RPMI8226 (cell line): ENCODE data around the gene RTCA.
A peak's percentile ranks its signal among the peaks of the same experiment; 100 is the strongest.
"Not testable (repeated sequence)": the region's sequence is repeated elsewhere in the genome, so short reads cannot be mapped to it uniquely, and the experiment has no call there.

Source experiments
- DNase-seq: peaks from one replicate; pipeline ENCODE4 v3.0.0-alpha.2; 2015

RTCA gene

DNA sequence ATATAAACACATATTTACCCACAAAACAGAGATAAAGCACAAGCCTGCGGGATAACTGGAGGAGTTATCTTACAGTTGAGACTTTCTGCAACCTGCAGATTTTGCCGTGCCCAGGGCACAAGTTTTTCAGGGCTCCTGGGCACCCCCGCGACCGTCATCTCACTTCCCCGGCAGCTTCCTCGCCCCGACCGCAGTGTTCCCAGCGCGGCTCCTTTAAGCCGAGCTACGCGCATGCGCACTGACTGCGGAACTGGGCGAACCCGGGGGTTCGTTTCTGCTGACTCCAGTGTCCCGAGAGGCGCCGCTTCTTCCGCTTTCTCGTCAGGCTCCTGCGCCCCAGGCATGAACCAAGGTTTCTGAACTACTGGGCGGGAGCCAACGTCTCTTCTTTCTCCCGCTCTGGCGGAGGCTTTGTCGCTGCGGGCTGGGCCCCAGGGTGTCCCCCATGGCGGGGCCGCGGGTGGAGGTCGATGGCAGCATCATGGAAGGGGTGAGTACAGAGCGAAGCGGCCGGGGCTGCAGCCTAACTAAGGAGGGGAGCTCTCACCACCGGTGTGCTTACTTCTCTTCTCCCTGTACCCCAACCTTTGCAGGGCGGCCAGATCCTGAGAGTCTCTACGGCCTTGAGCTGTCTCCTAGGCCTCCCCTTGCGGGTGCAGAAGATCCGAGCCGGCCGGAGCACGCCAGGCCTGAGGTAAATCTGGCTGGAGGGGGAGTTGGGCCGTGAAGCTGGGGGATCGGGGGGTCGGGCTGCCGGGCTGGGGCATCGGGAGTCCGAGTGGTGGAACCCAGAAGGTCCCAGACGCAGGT lies at the start of gene RTCA:
RTCA (plus strand) TSS at position 286 of the 810 bp plus-strand sequence; CDS start at position 446, 160 bp downstream.
- peak; percentile 97 for DNase-seq

DNA sequence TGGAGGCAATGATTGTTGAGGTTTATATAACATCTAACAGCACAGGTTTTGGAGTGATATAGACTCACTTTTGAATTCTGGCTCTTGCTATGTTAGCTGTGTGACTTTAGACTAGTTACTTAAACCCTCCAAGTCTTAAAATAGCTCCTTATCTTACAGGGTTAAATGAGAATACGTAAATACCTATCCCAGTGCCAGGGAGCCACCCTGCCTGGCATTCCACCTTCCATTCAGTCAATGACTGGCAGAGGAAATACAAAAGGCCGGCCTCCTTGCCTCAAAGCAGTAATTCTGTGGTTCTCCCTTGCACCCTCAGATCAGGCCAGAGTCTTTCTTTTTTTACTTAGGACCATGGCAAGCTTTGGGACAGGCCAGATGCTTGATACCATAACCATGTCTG lies 48.2 kb upstream of the RTCA start:
- DNase-seq = no peak

DNA sequence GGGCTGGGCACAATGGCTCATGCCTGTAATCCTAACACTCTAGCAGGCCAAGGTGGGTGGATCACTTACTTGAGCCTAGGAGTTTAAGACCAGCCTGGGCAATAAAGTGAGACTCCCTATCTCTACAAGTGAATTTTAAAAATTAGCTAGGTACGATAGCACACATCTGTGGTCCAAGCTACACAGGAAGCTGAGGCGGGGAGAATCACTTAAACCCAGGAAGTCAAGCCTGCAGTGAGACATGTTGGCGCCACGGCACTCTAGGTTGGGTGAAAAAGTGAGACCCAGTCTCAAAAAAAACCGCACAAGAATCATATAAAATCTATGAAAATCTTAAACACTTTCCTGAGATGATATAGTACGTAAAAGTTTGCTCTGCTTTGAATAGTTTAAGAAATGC lies 46.6 kb upstream of the RTCA start:
- DNase-seq = no peak

DNA sequence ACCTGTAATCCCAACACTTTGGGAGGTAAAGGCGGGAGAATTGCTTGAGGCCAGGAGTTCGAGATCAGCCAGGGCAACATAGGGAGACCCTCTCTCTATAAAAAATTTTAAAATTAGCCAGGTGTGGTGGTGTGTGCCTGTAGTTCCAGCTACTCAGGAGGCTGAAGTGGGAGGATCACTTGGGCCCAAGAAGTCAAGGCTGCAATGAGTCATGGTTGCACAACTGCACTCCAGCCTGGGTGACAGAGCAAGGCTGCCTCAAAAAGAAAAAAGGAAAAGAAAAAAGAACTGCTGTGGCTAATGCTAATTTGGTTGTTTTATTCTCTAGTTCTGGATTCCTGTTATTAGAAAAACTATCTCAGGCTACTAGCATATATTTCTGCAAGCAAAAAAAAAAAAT lies 46.1 kb upstream of the RTCA start:
- no peak for DNase-seq

DNA sequence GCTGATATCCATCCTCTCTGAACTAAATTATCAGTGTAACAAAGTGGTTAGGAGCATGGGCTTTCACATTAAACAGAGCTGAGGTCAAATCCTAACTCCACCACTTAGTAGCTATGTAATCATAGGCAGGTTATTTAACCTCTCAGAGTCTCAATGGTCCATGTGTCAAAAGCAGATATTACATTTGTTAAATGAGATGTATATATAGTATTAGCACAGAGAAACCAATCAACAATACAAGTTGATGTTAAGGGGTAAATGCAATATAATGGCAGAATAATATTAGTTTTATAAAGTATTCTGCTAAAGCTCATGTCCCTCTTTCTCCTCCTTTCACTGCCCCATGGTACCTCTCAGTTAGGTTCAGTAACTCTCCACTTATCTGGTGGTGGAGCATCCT lies 43.6 kb upstream of the RTCA start:
- no peak for DNase-seq

DNA sequence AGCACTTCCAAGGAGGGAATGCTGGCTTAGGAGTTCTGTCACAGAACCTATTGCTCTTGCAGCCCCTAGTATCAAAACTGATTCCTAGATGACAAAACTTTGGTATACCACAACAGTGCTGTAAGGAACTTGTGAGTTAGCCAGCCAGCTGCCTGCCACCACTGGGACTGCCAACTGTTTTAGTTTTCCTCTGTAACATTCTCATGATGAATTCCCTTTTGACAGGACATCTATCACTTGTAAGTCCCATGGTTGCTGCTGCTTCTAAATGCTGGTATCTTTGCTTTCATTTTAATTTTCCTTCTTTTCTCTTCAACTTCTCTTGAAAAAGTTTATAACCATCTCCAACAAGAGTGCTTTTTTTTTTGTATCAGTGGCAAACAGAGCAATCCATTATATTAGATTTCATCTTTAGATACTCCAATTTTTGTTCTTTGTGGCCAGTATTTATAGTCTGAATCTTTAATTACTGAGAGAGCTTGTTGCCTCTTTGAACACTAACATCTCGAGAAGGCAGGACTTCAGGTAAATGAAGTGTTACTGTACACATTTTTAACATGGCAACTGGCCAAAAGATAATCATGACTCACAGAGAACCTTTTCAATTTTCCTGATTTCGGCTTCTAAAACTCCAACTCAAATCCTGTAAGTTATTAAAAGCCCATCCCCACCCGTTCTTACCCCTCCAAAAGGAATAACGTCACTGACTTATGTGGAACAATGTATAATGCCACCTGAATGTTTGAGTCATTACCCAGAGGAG lies 36.2 kb upstream of the RTCA start:
- DNase-seq = no peak

DNA sequence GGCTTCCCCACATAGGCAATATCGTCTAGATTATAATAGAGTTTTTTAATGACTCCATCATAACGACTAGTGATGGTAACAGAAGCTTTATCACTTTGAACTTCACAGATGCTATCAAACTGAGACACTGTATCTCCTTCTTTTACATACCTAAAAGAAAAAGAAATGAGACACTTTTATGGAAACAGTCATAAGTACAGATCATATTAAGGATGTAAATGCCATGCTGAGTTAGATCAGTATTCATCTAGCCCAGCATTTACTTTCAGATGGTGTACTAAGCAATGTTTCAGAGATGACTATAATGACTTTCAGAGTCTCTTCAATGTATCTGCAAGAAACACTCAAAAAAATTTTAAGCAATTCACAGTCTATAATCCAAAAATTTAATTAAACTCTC lies 35.3 kb upstream of the RTCA start:
- DNase-seq = no peak

DNA sequence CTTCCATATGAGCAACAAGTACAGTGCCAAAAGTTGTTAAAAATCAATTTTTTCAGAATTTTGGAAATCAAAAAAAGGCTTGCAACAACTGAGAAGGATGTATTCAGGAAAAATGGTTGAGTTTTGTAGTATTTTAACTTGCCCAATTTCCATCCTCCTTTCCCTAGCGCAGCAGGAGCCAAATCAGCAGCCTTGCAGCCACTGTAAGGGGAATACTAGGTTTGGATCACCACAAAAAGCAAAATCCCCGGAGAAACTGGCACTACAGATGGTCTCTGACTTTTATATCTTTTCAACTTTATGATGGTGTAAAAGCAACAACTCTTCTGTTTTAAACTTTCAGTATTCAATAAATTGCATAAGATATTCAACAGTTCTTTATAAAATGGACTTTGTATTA lies 34.3 kb upstream of the RTCA start:
- DNase-seq = no peak

DNA sequence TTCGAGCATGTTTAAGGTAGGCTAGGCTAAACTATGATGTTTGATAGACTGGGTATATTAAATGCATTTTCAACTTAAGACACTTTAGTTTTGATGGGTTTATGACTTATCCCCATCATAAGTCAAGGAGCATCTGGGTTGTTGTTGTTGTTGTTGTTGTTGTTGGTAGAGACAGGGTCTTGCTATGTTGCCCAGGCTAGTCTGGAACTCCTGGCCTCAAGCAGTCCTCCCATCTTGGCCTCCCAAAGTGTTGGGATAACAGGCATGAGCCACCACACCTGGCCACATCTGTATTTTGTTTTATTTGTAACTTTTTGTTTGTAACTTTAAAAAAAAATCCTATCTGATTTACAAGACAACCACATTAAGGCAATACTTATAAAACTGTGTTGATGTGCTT lies 33.9 kb upstream of the RTCA start:
- no peak for DNase-seq

DNA sequence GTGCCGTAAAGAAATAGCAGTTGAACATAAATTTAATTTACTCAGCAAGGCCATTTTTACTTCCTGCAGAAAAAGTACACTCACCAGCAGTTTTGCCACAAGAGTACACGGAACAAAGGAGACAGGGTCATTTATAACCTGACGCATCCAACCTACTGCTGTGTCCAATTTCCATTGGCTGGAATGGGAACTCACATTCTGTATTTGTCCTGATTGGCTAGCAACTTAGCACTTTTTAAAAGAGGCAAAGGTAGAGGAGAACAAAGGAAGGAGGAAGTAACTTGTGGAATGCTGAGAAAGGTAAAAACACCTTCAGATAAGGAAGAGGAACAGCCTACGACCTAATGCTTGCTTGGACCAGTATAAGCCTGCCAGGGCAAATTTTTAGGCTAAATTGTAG lies 32.5 kb upstream of the RTCA start:
- DNase-seq = not testable (repeated sequence)

DNA sequence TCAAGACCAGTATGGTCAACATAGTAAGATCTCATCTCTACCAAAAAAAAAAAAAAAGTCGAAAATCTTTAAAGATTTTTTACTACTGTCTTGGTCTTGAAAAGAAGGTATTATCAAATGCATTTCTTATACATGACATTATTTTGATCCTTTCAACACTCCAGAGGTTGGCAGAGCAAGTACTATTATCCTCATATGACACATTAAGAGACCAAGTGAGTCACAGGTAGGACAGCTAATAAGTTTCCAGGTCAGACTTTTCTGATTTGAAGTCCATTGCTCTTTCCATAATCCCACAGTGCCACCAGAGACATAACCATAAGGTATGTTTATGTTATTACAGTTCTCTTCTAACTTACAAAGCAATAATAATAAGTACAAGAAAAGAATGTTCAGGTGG lies 31.6 kb upstream of the RTCA start:
- DNase-seq = no peak

DNA sequence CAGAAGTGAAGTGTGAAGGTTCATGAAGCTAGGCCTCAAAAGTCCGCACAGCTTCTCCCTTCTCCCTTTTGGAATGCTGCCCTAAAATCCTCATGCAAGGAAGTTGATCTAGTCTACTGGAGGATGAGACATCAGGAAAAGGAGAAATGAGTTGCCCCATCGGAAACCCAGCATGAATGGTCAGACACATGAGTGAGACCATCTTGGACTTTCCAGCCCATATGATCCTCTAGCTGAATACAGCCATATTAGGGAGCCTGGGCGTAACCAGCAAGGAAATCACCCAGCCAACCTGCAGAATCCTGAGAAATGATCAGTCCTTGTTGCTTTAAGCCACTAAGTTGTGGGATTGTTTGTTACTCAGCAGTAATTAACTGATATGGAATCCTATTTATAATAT lies 28.9 kb upstream of the RTCA start:
- DNase-seq = no peak

DNA sequence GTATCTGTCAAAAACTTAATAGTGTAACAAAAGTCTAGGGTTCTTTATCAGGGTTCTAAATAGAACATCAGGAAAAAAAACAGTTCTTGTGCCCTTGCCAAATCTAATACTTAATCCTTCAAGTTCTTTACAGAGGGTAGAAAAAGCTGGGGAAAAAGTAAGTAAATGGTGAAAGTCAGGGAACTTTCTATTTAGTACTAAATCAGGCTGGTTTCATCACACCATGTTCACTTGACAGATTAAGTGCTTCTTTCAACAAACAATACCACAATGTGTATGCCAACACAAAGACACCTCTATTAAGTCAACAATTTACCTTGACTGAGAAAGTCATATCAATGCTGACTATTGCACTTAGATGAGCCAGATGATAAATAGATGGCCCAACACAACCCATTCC lies 26.1 kb upstream of the RTCA start:
- no peak for DNase-seq

DNA sequence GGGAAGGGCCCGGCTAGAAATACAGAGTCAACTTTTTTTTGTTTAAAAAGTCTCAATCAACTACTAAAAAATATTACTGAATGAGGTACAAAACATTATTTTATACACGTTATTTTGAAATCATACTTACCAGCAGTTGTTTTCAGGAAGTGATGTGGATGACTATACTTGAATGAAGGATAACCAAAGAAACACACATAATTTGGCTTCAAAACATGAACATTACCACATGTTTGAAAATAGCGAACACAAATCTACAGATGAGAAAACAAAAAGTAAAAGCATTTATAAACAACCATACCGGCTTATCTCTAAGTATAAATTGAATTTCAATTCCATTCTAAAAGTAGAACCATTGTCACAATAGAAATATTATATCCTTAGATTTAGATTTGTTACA lies 25.4 kb upstream of the RTCA start:
- no peak for DNase-seq

DNA sequence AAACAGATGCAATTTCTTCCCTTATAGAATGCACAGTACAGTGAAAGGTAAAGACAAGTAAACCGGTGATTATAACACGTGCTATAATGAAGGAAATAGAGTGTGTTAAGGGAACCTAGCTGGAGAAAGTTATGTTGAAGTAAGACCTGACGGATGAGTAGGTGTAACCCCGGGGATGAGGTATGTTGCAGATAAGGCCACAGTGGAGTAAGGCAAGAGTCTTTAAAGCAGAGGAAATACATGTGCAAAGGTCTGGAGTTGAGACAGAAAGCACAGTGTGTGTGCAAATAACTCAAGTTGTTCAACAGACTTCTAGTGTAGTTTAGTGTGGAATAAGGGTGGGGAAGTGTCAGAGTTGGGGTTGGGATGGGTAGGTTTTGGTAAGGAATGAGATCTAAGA lies 19.3 kb upstream of the RTCA start:
- DNase-seq = no peak

DNA sequence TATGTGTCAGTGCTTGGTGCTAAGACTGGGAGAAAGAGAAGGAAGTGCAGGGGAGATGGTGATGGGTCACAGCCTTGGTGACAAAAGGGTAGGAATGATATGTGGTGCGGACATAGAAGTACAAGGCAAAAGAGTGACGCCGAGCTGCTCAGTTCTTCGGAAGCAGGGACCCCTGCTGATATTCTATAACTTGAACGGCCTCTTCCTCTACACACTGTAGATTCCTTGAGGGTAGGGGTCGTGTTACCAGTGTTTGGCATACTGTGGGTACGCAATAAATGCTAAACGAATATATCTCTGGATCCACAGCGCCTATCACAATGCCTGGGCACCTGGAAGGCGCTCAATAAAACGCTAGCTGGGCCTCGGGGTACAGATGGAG lies 16.9 kb upstream of the RTCA start:
- no peak for DNase-seq

DNA sequence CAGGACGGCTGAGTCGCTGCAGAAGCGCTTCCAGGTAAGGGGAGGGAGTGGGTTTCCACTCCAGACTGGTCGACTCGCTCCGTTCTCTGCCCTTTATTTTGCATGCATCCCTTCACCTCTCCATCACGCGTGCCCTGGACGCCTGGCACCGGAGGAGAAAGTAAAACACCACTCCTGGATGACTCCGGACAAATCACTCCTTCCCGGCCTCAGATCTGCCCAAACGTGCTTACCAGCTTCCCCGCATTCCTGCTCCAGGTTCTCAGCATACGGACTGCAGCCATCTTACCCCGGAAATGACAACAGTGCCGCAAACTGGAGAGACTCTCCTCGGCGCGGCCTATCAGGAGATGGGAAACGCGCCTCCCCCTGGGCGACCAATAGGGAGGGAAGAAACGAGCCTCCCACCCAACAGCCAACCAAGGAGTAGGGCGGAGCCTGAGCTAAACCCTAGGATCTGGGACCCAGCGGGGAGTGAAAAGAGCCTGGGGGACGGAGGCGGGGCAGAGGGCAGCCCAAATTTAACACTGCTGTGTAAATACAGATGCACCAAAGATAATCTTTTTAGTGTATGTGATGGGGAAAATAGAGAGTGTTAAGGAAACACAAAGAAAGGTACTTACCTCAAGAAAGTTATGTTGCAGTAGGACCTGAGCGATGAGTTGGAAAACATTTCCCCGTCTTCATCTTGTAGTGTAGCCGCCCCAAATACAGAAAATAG lies 16.3 kb upstream of the RTCA start, which contains the start of gene DBT:
DBT (minus strand) TSS at position 298 of the 721 bp plus-strand sequence; CDS start at position 284, 14 bp downstream.
- DNase-seq = peak; percentile 92

DNA sequence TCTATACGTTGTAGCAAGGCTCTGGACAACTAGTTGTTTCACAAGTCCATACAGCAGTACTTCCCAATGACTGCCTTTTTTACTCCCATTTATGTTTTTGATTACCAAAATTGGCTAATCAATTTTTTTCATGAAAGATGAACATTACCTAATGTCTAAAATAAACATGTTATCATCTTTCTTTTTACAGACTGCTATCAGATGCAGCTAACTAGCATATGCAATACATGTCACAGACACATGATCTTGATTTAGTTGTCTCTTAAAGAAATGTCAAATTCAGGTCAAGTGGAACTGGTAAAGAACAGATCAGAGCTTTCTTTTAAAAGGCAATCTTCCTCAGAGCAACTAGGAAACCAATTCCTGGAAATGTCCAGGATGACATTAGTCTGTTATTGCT lies 15.8 kb upstream of the RTCA start:
- DNase-seq = no peak

DNA sequence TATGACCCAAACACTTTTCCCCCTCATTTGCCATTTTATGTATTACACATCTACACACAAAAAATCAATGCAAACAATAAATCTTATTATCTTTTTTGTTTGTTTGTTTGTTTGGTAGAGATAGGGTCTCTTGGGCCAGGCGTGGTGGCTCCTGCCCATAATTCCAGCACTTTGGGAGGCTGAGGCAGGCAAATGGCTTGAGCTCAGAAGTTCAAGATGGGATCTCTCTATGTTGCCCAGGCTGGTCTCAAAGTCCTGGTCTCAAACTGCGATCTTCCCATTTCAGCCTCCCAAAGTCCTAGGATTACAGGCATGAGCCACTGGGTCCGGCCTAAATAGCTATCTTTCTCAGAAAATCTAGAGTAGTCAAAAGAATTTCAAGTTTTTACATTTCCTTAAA lies 15.2 kb upstream of the RTCA start:
- DNase-seq = no peak

DNA sequence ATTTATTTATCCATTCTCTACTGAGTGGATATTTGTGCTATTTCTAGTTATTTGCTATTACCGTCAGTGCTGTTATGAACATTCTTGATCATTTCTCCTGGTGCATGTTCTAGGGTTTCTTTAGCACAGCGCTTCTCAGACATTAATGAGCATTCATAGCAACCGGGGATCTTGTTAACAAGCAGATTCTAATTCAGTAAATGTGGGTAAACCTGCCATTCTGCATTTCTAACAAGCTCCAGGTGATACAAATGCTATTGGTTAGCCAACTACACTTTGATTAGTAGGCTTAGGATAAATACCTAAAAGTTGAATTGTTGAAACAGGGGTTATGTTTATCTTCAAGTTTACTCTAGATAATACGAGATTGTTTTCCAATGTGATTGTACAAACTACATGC lies 13.1 kb upstream of the RTCA start:
- no peak for DNase-seq

DNA sequence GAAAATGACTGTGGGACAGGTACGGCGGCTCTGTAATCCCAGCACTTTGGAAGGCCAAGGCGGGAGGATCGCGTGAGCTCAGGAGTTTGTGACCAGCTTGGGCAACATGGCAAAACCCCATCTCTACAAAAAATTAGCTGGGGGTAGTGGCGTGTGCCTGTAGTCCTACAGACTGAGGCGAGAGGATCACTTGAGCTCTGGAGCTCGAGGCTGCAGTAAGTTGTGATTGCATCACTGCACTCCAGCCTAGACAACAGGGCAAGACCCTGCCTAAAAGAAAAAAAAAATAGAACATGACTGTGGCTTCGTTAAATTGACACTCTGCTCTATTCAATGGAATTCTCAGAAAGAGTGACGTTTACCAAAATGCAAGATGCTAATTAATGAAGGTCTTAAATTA lies 12.5 kb upstream of the RTCA start:
- no peak for DNase-seq

DNA sequence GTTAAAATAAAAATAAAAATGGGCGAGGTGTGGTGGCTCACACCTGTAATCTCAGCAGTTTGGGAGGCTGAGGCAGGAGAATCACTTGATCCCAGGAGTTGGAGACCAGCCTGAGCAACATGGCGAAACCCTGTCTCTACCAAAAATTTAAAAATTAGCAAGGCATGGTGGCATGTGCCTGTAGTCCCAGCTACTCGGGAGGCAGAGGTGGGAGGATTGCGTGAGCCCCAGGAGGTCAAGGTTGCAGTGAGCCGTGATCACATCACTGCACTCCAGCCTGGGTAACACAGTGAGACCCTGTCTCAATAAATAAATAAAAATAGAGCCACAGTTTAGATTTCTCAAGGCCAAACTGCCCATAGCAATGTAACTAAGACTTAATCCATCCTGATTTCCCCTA lies 9.7 kb upstream of the RTCA start:
- not testable (repeated sequence) for DNase-seq

DNA sequence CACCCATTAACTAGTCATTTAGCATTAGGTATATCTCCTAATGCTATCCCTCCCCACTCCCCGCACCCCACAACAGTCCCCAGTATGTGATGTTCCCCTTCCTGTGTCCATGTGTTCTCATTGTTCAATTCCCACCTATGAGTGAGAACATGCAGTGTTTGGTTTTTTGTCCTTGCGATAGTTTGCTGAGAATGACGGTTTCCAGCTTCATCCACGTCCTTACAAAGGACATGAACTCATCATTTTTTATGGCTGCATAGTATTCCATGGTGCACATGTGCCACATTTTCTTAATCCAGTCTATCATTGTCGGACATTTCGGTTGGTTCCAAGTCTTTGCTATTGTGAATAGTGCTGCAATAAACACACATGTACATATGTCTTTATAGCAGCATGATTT lies 7.6 kb upstream of the RTCA start:
- DNase-seq = not testable (repeated sequence)

DNA sequence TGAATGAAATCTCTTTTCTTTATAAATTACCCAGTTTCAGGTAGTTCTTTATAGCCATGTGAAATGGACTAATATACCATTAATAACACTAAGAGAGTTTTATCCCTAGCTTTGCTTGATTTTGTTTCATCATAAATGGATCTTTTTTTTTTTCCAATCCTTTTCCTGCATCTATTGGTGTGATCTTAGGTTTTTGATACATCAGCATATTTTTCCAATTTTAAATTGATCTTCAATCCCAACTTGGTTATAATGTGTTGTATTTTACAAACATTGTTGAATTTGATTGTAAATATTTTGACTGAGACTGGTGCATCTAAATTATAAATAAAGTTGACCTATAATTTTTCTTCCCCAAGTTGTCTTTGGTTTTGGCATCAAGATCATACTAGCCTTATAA lies 4.3 kb upstream of the RTCA start:
- no peak for DNase-seq
